Activated CD4-positive, alpha-beta memory T cell treated with anti-CD3 and anti-CD28 coated beads for 36 hours (primary cell): Measurements from ENCODE around the gene ZBED6. TPM values are rescaled to one million over a fixed set of nuclear protein-coding genes. Genes with fewer than 3 reads are reported as not detected.
"Not testable (repeated sequence)": the region's sequence is repeated elsewhere in the genome, so short reads cannot be mapped to it uniquely, and the experiment has no call there.

ENCODE experiments used
- CTCF ChIA-PET: fragments of 350-600 bp; sonication (Branson Sonifier 250); formaldehyde crosslinking; loops from one replicate; lab custom pipeline; 2021; ENCODE audit warnings: antibody characterized with exemption, inconsistent platforms; lab: Charles Lee
- POLR2A ChIA-PET: fragments of 350-600 bp; sonication (Branson Sonifier 250); formaldehyde crosslinking; loops from one replicate; lab custom pipeline; 2021; ENCODE audit warnings: antibody characterized with exemption; lab: Charles Lee
- DNase-seq: peaks from one replicate; pipeline ENCODE4 v3.0.0-alpha.2; 2020
- H3K27ac Mint-ChIP-seq: one replicate; pipeline ENCODE4 v1.8.0; 2021; ENCODE audit warnings: mixed read lengths
- H3K27me3 Mint-ChIP-seq: one replicate; pipeline ENCODE4 v1.8.0; 2021; ENCODE audit warnings: mixed read lengths
- H3K36me3 Mint-ChIP-seq: one replicate; pipeline ENCODE4 v1.8.0; 2021; ENCODE audit warnings: mixed read lengths
- H3K4me1 Mint-ChIP-seq: one replicate; pipeline ENCODE4 v1.8.0; 2021; ENCODE audit warnings: low read depth, mixed read lengths
- H3K4me3 Mint-ChIP-seq: one replicate; pipeline ENCODE4 v1.8.0; 2021; ENCODE audit warnings: mild to moderate bottlenecking, mixed read lengths
- H3K9me3 Mint-ChIP-seq: one replicate; pipeline ENCODE4 v1.8.0; 2021; ENCODE audit warnings: mixed read lengths
- intact Hi-C: fragments of 100-400 bp; cut with micrococcal nuclease; formaldehyde crosslinking; loops from one replicate; pipeline ENCODE4 v1.15.1; 2023
- total RNA-seq, 2 experiments: library from RNA; stranded (reverse); gene quantifications; one replicate each; pipeline ENCODE4 v1.2.3, GENCODE V29; 2021

The ZBED6 gene
- total RNA-seq, 2 experiments from 2014 or later: 18.6 to 20.4 TPM

GRCh38 chr1:203807196-203807595 is 11.8 kb downstream of the ZBED6 start:
- Mint-ChIP-seq H3K4me1 (peaks cover 29% of the 10 kb centered on the region), H3K36me3 (peaks cover 41% of the 10 kb centered on the region), H3K27me3 (no peaks in the 10 kb centered on the region), H3K27ac (no peak overlapping the region), H3K4me3 (no peak overlapping the region), H3K9me3 (no peaks in the 10 kb centered on the region)
- CTCF ChIA-PET: interaction anchor here (1.3 to 1.4 kb wide), 2 partner anchors 303 to 319 kb away, joined by 3 read pairs; no protein-coding TSS in a partner anchor
- POLR2A ChIA-PET: interaction anchor here (0.6 kb wide), 1 partner anchor 63 kb away, joined by 5 read pairs; no protein-coding TSS in a partner anchor
- intact Hi-C loops: no loop called here
- no peak for DNase-seq

GRCh38 chr1:203813581-203814341 is 18.3 kb downstream of the ZBED6 start:
- no peak overlapping the region for H3K4me3 Mint-ChIP-seq
- H3K27ac Mint-ChIP-seq: no peak overlapping the region
- no peaks in the 10 kb centered on the region for H3K27me3 Mint-ChIP-seq
- peaks cover 40% of the 10 kb centered on the region for H3K36me3 Mint-ChIP-seq
- no peaks in the 10 kb centered on the region for H3K9me3 Mint-ChIP-seq
- H3K4me1 Mint-ChIP-seq: peaks cover 11% of the 10 kb centered on the region
- CTCF ChIA-PET: no interaction called here
- intact Hi-C loops: no loop called here
- POLR2A ChIA-PET: no interaction called here
- DNase-seq: no peak

- peaks cover 48% of the 10 kb centered on the region for H3K36me3 Mint-ChIP-seq
- peaks cover 17% of the 10 kb centered on the region for H3K4me1 Mint-ChIP-seq
- H3K27me3 Mint-ChIP-seq: no peaks in the 10 kb centered on the region
- DNase-seq: no peak
- ChIA-PET POLR2A (no interaction called here), CTCF (no interaction called here)
- no peaks in the 10 kb centered on the region for H3K9me3 Mint-ChIP-seq
- H3K27ac Mint-ChIP-seq: no peak overlapping the region
- intact Hi-C loops: no loop called here
- H3K4me3 Mint-ChIP-seq: no peak overlapping the region
Measured at GRCh38 chr1:203818399-203818798, 23.0 kb downstream of the ZBED6 start.

GRCh38 chr1:203823306-203823705 is 27.9 kb downstream of the ZBED6 start:
- CTCF ChIA-PET: no interaction called here
- H3K4me3 Mint-ChIP-seq: no peak overlapping the region

GRCh38 chr1:203826175-203826574 is 30.8 kb downstream of the ZBED6 start:
- Mint-ChIP-seq H3K4me1 (peaks cover 20% of the 10 kb centered on the region), H3K9me3 (no peaks in the 10 kb centered on the region), H3K27ac (no peak overlapping the region), H3K27me3 (no peaks in the 10 kb centered on the region), H3K36me3 (peaks cover 46% of the 10 kb centered on the region), H3K4me3 (no peak overlapping the region)
- intact Hi-C loops: loop anchor here (10.0 kb wide), 2 partner anchors 61 to 201 kb away; partner anchors contain the start of genes ATP2B4 and LAX1
- POLR2A ChIA-PET: no interaction called here
- CTCF ChIA-PET: interaction anchor here (1.8 kb wide), 1 partner anchor 303 kb away, joined by 4 read pairs; no protein-coding TSS in a partner anchor
- DNase-seq: no peak

More at GRCh38 chr1:203823306-203823705, 27.9 kb downstream of the ZBED6 start:
- no peak overlapping the region for H3K27ac Mint-ChIP-seq
- H3K36me3 Mint-ChIP-seq: peaks cover 49% of the 10 kb centered on the region
- DNase-seq: no peak
- peaks cover 25% of the 10 kb centered on the region for H3K4me1 Mint-ChIP-seq
- H3K27me3 Mint-ChIP-seq: no peaks in the 10 kb centered on the region
- POLR2A ChIA-PET: no interaction called here
- intact Hi-C loops: loop anchor here (10.0 kb wide), 2 partner anchors 59 to 199 kb away; partner anchors contain the start of genes ATP2B4 and LAX1
- H3K9me3 Mint-ChIP-seq: no peaks in the 10 kb centered on the region

- intact Hi-C loops: loop anchor here (10.0 kb wide), 2 partner anchors 63 to 203 kb away; partner anchors contain the start of genes ATP2B4 and LAX1
- H3K36me3 Mint-ChIP-seq: peaks cover 41% of the 10 kb centered on the region
- no peak overlapping the region for H3K4me3 Mint-ChIP-seq
- CTCF ChIA-PET: interaction anchor here (1.8 kb wide), 1 partner anchor 301 kb away, joined by 4 read pairs; no protein-coding TSS in a partner anchor
- no peak overlapping the region for H3K27ac Mint-ChIP-seq
- no peak for DNase-seq
- H3K4me1 Mint-ChIP-seq: peaks cover 13% of the 10 kb centered on the region
- no peaks in the 10 kb centered on the region for H3K27me3 Mint-ChIP-seq
- no peaks in the 10 kb centered on the region for H3K9me3 Mint-ChIP-seq
- POLR2A ChIA-PET: interaction anchor here (0.6 kb wide), 1 partner anchor 91 kb away, joined by 4 read pairs; no protein-coding TSS in a partner anchor
Measured at GRCh38 chr1:203828002-203828401, 32.6 kb downstream of the ZBED6 start.

GRCh38 chr1:203828503-203828902 is 33.1 kb downstream of the ZBED6 start:
- H3K4me1 Mint-ChIP-seq: peaks cover 11% of the 10 kb centered on the region
- CTCF ChIA-PET: no interaction called here
- no peak overlapping the region for H3K27ac Mint-ChIP-seq
- no peaks in the 10 kb centered on the region for H3K9me3 Mint-ChIP-seq
- no peak overlapping the region for H3K4me3 Mint-ChIP-seq
- H3K36me3 Mint-ChIP-seq: peaks cover 42% of the 10 kb centered on the region
- DNase-seq: no peak
- intact Hi-C loops: loop anchor here (10.0 kb wide), 2 partner anchors 64 to 204 kb away; partner anchors contain the start of genes ATP2B4 and LAX1
- POLR2A ChIA-PET: no interaction called here
- H3K27me3 Mint-ChIP-seq: no peaks in the 10 kb centered on the region

GRCh38 chr1:203829247-203829646 is 33.8 kb downstream of the ZBED6 start:
- intact Hi-C loops: loop anchor here (10.0 kb wide), 2 partner anchors 64 to 204 kb away; partner anchors contain the start of genes ATP2B4 and LAX1
- DNase-seq, H3K4me3 Mint-ChIP-seq, CTCF ChIA-PET, H3K9me3 Mint-ChIP-seq, H3K27me3 Mint-ChIP-seq, POLR2A ChIA-PET, H3K27ac Mint-ChIP-seq, H3K4me1 Mint-ChIP-seq: not testable (repeated sequence)
- H3K36me3 Mint-ChIP-seq: peaks cover 46% of the 10 kb centered on the region

- ChIA-PET CTCF (interaction anchor here (0.8 to 1.7 kb wide), 3 partner anchors 11 to 568 kb away, joined by 3 to 8 read pairs (median 3); no protein-coding TSS in a partner anchor), POLR2A (no interaction called here)
- H3K36me3 Mint-ChIP-seq: peaks cover 39% of the 10 kb centered on the region
Measured at GRCh38 chr1:203835476-203835875, 40.1 kb downstream of the ZBED6 start.

GRCh38 chr1:203839081-203839480 is 43.7 kb downstream of the ZBED6 start:
- Mint-ChIP-seq H3K9me3 (no peaks in the 10 kb centered on the region), H3K27ac (no peak overlapping the region), H3K4me3 (no peak overlapping the region), H3K4me1 (no peaks in the 10 kb centered on the region), H3K27me3 (no peaks in the 10 kb centered on the region), H3K36me3 (peaks cover 47% of the 10 kb centered on the region)
- DNase-seq: no peak
- intact Hi-C loops: no loop called here
- POLR2A ChIA-PET: no interaction called here
- CTCF ChIA-PET: no interaction called here

More at GRCh38 chr1:203835476-203835875, 40.1 kb downstream of the ZBED6 start:
- Mint-ChIP-seq H3K27ac (no peak overlapping the region), H3K9me3 (no peaks in the 10 kb centered on the region), H3K4me3 (no peak overlapping the region), H3K27me3 (no peaks in the 10 kb centered on the region), H3K4me1 (no peaks in the 10 kb centered on the region)
- DNase-seq: no peak
- intact Hi-C loops: no loop called here

- Mint-ChIP-seq H3K27ac (no peak overlapping the region), H3K4me3 (no peak overlapping the region), H3K9me3 (no peaks in the 10 kb centered on the region), H3K4me1 (no peaks in the 10 kb centered on the region), H3K36me3 (peaks cover 47% of the 10 kb centered on the region), H3K27me3 (no peaks in the 10 kb centered on the region)
- no peak for DNase-seq
- intact Hi-C loops: no loop called here
- ChIA-PET CTCF (no interaction called here), POLR2A (no interaction called here)
Measured at GRCh38 chr1:203840208-203840808, 44.9 kb downstream of the ZBED6 start.

- Mint-ChIP-seq H3K27ac (no peak overlapping the region), H3K27me3 (no peaks in the 10 kb centered on the region), H3K4me1 (no peaks in the 10 kb centered on the region), H3K4me3 (no peak overlapping the region), H3K36me3 (peaks cover 56% of the 10 kb centered on the region), H3K9me3 (no peaks in the 10 kb centered on the region)
- ChIA-PET CTCF (no interaction called here), POLR2A (no interaction called here)
- intact Hi-C loops: no loop called here
- DNase-seq: no peak
Measured at GRCh38 chr1:203842559-203842876, 47.1 kb downstream of the ZBED6 start.
